IPS-20b (cell line): ENCODE measurements around the gene ZDHHC11.
"Not testable (repeated sequence)": the region's sequence is repeated elsewhere in the genome, so short reads cannot be mapped to it uniquely, and the experiment has no call there.

Experiments used
- H3K27ac ChIP-seq: one replicate; pipeline ENCODE4 v1.5.1; 2013; ENCODE audit warnings: low read length
- H3K27me3 ChIP-seq: 2 replicates; pipeline ENCODE4 v1.6.1; 2013; ENCODE audit warnings: mild to moderate bottlenecking, low read length, inconsistent platforms; ENCODE audit not compliant: insufficient read depth
- H3K36me3 ChIP-seq: 2 replicates; pipeline ENCODE4 v1.6.1; 2013; ENCODE audit warnings: low read depth, mild to moderate bottlenecking, inconsistent platforms, low read length, moderate library complexity; ENCODE audit not compliant: insufficient read depth
- H3K4me1 ChIP-seq: 2 replicates; pipeline ENCODE4 v1.6.1; 2013; ENCODE audit warnings: mild to moderate bottlenecking, control low read depth, inconsistent platforms, low read length, moderate library complexity; ENCODE audit not compliant: insufficient read depth
- H3K4me3 ChIP-seq: 2 replicates; pipeline ENCODE4 v1.5.1; 2013; ENCODE audit warnings: mild to moderate bottlenecking, low read length, inconsistent platforms
- H3K9ac ChIP-seq: 2 replicates; pipeline ENCODE4 v1.6.1; 2013; ENCODE audit warnings: low read depth, mild to moderate bottlenecking, inconsistent platforms, low read length, moderate library complexity
- H3K9me3 ChIP-seq: 2 replicates; pipeline ENCODE4 v1.6.1; 2013; ENCODE audit warnings: mild to moderate bottlenecking, low read depth, low read length, inconsistent platforms; ENCODE audit not compliant: insufficient read depth

Gene ZDHHC11

GRCh38 chr5:811384-811783 is 39.4 kb downstream of the ZDHHC11 start:
- not testable (repeated sequence) for H3K4me1 ChIP-seq, H3K9ac ChIP-seq, H3K4me3 ChIP-seq, H3K27ac ChIP-seq, H3K9me3 ChIP-seq, H3K27me3 ChIP-seq, H3K36me3 ChIP-seq

DNA sequence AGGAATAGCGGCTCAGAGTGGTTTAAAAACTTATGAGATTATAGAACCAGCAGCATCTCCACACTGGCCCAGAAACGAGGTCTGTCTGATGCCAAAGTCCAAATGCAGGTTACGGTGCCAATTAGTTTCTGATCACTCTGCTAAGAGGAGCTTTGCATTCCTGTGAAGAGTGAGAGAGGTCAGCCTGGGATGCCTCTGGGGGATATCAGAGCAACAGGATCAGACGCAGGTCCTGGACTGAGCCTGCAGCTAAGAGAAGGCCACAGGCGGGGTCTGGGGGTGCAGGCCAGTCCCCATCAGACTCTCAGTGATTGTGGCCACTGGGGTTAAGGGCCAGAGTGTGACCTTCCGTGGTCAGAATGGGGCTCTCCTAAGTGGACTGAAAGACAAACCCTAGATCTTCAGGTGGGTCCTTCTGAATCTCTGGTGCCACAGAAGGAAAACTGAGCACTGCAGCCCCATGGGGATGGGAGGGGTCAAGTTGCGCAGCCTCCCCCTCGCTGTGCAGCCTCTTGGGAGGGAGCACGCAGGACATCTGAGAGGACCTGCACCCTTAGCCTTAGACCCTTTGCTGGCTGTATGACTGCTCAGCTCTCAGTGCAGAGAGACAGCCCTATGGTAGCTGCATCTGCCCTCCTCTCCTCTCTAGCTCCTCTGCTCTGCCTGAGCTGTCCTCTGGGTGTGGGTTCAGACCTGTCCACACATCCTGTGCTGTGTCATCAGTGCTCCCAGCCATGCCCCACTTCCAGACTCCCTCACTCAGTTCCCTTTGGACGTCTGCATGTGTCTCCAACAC is 42.9 kb downstream of the ZDHHC11 start:
- H3K4me3 ChIP-seq, H3K9ac ChIP-seq, H3K27ac ChIP-seq, H3K27me3 ChIP-seq, H3K9me3 ChIP-seq, H3K36me3 ChIP-seq, H3K4me1 ChIP-seq: not testable (repeated sequence)

DNA sequence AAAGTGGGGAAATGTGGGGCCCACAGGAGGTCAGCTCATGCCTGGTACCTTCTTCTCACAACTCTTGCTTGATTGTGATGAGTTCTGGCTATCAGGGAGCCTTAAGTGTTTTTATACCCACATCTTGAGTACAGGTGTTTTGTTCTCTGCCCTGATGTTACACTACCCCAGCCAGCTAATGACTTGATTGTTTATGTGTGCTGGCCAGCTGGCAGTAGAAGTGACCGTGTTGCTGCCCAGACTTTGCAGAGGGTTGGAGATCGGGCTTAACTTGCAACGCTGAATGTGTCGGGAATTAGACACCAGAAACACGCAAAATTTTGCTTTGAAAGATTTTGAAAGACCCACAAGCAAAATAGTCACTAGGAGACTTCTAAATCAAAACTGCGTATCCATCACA is 49.3 kb downstream of the ZDHHC11 start:
- Histone ChIP-seq H3K36me3 (no peaks in the 10 kb centered on the region), H3K27ac (no peak overlapping the region), H3K9ac (no peak overlapping the region), H3K4me1 (no peaks in the 10 kb centered on the region), H3K9me3 (no peaks in the 10 kb centered on the region), H3K4me3 (no peak overlapping the region), H3K27me3 (no peaks in the 10 kb centered on the region)

- H3K27ac ChIP-seq, H3K9ac ChIP-seq, H3K36me3 ChIP-seq, H3K27me3 ChIP-seq, H3K4me1 ChIP-seq, H3K9me3 ChIP-seq, H3K4me3 ChIP-seq: not testable (repeated sequence)
Observed at GRCh38 chr5:801055-801454, 49.7 kb downstream of the ZDHHC11 start.

DNA sequence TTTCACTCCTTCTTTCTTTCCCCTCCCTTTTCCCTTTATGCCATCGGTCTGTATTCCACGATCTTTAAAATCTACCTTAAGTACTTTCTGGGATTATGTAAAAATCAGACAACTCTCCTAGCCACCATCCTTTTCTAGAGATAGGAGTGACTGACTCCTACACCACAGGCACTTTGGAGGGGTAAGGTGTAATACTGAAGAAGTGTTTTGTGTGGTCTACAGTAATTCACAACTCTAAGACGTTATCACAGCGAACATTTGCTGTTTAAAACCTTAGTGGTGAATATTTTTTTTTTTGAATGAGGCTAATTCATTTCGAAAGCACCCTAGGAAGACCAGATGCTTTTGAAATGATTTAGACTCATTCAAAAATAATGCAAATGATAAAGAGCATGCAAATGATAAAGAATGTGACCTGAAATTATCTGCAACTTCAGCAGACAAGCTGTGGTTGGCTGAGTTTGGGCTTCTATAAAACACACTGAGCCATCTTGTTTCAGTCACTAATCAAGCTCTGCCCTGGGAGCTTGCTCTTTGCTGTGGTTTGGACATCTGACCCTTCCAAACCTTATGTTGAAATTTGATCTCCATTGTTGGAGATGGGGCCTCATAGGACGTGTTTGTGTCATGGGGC is 52.2 kb downstream of the ZDHHC11 start:
- H3K4me3 ChIP-seq, H3K4me1 ChIP-seq, H3K27ac ChIP-seq, H3K36me3 ChIP-seq, H3K27me3 ChIP-seq, H3K9ac ChIP-seq, H3K9me3 ChIP-seq: not testable (repeated sequence)

- H3K4me1 ChIP-seq, H3K27me3 ChIP-seq: not testable (repeated sequence)
Observed at GRCh38 chr5:797986-798385, 52.8 kb downstream of the ZDHHC11 start.

GRCh38 chr5:795873-796272 is 54.9 kb downstream of the ZDHHC11 start:
- not testable (repeated sequence) for H3K4me3 ChIP-seq, H3K4me1 ChIP-seq, H3K9me3 ChIP-seq, H3K27ac ChIP-seq, H3K36me3 ChIP-seq, H3K27me3 ChIP-seq, H3K9ac ChIP-seq

More at GRCh38 chr5:797986-798385, 52.8 kb downstream of the ZDHHC11 start:
- H3K4me3 ChIP-seq, H3K9me3 ChIP-seq, H3K36me3 ChIP-seq, H3K27ac ChIP-seq, H3K9ac ChIP-seq: not testable (repeated sequence)

DNA sequence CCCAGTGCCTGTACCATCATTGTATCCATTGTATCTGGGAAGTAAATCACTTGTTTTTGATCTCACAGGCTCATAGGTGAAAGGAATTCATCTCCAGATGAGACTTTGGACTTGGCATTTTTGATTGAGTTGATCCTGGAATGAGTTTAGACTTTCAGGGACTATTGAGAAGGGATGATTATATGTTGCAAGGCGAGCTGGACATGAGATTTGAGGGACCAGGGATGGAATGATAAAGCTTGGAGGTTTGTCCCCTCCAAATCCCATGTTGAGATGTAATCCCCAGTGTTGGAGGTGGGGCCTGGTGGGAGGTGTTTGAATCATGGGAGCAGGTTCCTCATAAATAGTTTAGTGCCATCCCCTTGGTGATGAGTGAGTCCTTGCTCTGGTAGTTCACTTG is 55.8 kb downstream of the ZDHHC11 start:
- not testable (repeated sequence) for H3K27me3 ChIP-seq, H3K9ac ChIP-seq, H3K4me3 ChIP-seq, H3K36me3 ChIP-seq, H3K27ac ChIP-seq, H3K4me1 ChIP-seq
- peaks cover 11% of the 10 kb centered on the region for H3K9me3 ChIP-seq

DNA sequence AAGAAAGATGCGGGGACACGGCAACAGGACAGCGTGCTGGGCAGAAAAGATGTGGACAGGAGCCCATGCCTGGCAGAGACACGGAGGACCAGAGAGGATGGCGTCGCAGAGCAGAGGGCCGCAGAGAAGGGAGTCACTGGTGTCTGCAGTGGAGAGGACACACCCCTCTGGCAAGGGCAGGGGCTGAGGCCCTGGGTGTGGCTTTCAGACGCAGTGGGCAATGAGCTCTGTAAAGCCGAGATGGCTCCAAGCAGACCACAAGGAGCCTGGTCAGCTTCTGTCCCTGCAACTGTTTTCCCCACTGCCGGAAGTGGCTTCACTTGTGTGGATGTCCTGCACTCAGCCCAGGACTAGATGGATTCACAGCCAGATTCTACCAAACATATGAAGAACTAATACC is 62.1 kb downstream of the ZDHHC11 start:
- not testable (repeated sequence) for H3K4me3 ChIP-seq, H3K4me1 ChIP-seq, H3K9ac ChIP-seq, H3K36me3 ChIP-seq, H3K27ac ChIP-seq
- Histone ChIP-seq H3K9me3 (peaks cover 23% of the 10 kb centered on the region), H3K27me3 (peaks cover 19% of the 10 kb centered on the region)

- H3K4me1 ChIP-seq, H3K36me3 ChIP-seq, H3K4me3 ChIP-seq, H3K27ac ChIP-seq, H3K9ac ChIP-seq: not testable (repeated sequence)
- Histone ChIP-seq H3K9me3 (peaks cover 23% of the 10 kb centered on the region), H3K27me3 (peaks cover 27% of the 10 kb centered on the region)
Observed at GRCh38 chr5:787857-788233, 62.9 kb downstream of the ZDHHC11 start.

DNA sequence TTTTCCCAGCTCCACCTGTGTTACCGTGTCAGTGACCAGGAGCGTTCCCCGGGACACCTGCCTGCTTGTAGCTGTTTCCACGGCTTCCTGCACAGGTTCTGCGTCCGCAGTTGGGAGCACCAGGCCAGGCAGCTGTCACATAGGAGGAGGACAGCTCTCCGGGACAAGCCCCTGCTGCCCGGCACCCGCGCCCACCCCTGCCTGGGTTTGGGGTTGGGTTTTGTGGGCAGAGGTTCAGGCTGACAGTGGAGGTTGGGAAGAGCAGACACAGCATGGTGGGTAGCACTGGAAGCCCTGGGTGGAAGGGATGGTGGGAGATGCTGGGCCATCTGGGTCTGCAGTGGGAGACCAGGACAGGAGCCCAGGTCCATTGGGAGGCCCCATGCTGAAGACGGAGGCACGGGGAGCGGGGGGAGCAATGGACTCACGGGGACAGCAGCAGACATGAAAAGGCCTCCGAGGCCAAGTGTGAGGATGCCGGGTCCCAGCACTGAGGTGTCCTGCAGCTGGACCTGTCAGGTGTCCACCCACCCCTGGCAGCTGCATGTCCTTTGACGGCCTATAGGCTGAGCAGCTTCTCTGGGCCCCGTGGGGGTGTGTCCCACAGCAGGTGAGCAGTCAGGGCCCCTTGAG is 63.4 kb downstream of the ZDHHC11 start:
- not testable (repeated sequence) for H3K36me3 ChIP-seq, H3K4me3 ChIP-seq, H3K4me1 ChIP-seq, H3K9ac ChIP-seq, H3K27ac ChIP-seq
- peaks cover 23% of the 10 kb centered on the region for H3K9me3 ChIP-seq
- peaks cover 28% of the 10 kb centered on the region for H3K27me3 ChIP-seq

GRCh38 chr5:785181-785705 is 65.5 kb downstream of the ZDHHC11 start:
- H3K36me3 ChIP-seq, H3K9ac ChIP-seq, H3K4me1 ChIP-seq, H3K27ac ChIP-seq: not testable (repeated sequence)
- Histone ChIP-seq H3K4me3 (peak overlapping the region; percentile 57; the same call in 1 of the 2 replicates), H3K27me3 (peaks cover 28% of the 10 kb centered on the region), H3K9me3 (peaks cover 15% of the 10 kb centered on the region)
